ENCODE results near the gene FRRS1L.
"Not testable (repeated sequence)": the region's sequence is repeated elsewhere in the genome, so short reads cannot be mapped to it uniquely, and the experiment has no call there.

FRRS1L gene

GRCh38 chr9:109138421-109138820, 28.6 kb downstream of the FRRS1L start:
- H3K4me3 ChIP-seq (ENCODE audit: low read length): no peak overlapping the region
- no peak for TF ChIP-seq CTCF (conservative IDR thresholded peaks at IDR 0.05; ENCODE audit: low read depth, low read length)
- no peak for DNase-seq (ENCODE audit: low read depth)

GRCh38 chr9:109134167-109134578, 32.9 kb downstream of the FRRS1L start:
- DNase-seq (ENCODE audit: low read depth): no peak
- no peak overlapping the region for H3K4me3 ChIP-seq (ENCODE audit: low read length)
- TF ChIP-seq CTCF (conservative IDR thresholded peaks at IDR 0.05; ENCODE audit: low read depth, low read length): no peak

- TF ChIP-seq CTCF (conservative IDR thresholded peaks at IDR 0.05; ENCODE audit: low read depth, low read length): no peak
Observed at GRCh38 chr9:109133533-109133932, 33.5 kb downstream of the FRRS1L start.

GRCh38 chr9:109132567-109133021, 34.5 kb downstream of the FRRS1L start:
- no peak for TF ChIP-seq CTCF (conservative IDR thresholded peaks at IDR 0.05; ENCODE audit: low read depth, low read length)

More at GRCh38 chr9:109133533-109133932, 33.5 kb downstream of the FRRS1L start:
- no peak overlapping the region for H3K4me3 ChIP-seq (ENCODE audit: low read length)
- DNase-seq (ENCODE audit: low read depth): no peak

GRCh38 chr9:109129470-109130197, 37.4 kb downstream of the FRRS1L start:
- no peak overlapping the region for H3K4me3 ChIP-seq (ENCODE audit: low read length)
- TF ChIP-seq CTCF (conservative IDR thresholded peaks at IDR 0.05; ENCODE audit: low read depth, low read length): no peak
- no peak for DNase-seq (ENCODE audit: low read depth)

More at GRCh38 chr9:109132567-109133021, 34.5 kb downstream of the FRRS1L start:
- DNase-seq (ENCODE audit: low read depth): no peak
- no peak overlapping the region for H3K4me3 ChIP-seq (ENCODE audit: low read length)

GRCh38 chr9:109126671-109127070, 40.4 kb downstream of the FRRS1L start:
- not testable (repeated sequence) for DNase-seq (ENCODE audit: low read depth); H3K4me3 ChIP-seq (ENCODE audit: low read length)

- TF ChIP-seq CTCF (conservative IDR thresholded peaks at IDR 0.05; ENCODE audit: low read depth, low read length): no peak
- no peak overlapping the region for H3K4me3 ChIP-seq (ENCODE audit: low read length)
- no peak for DNase-seq (ENCODE audit: low read depth)
Observed at GRCh38 chr9:109124121-109124520, 42.9 kb downstream of the FRRS1L start.
